Measurements from ENCODE around the gene ZNRD2. TPM values are rescaled to one million over a fixed set of nuclear protein-coding genes. Genes with fewer than 3 reads are reported as not detected.
"Not testable (repeated sequence)": the region's sequence is repeated elsewhere in the genome, so short reads cannot be mapped to it uniquely, and the experiment has no call there.

ZNRD2 gene
- total RNA-seq, 1 donor from 2014 or later = 17.0 TPM

DNA sequence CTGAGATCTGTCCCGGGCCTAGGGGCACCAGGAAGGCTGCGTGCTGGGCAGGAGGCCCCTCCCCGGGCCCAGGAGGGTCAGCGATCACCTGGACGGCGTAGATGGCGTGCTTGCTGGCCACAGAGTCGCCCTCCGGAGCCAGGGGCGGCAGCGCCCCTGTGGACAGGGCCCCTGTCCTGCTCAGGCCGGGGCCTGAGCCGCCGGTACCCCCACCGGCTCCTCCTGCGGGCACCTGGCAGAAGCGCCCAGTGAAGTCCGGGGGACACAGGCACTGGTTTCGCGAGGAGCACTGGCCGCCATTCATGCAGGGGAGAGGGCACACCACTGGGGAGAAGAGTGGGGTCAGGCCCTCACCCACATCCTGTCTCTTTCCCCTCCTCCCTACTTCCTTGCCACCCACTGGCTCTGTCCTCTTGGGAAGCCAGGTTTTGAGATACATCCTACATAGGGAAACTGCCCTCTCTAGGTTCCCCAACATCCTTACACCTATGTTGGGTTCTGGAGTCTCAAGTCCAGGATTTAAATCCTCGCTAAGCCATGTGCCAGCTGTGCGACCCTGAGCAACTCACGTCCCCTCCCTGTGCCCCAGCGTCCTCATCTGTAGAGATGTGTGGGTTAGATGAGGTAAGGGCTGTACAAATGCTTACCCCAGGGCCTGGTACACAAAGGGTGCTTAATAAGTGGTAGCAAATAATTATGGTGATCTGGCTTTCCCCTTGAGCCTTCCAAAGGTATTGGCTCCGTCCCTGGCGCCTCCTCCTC, 16.0 kb upstream of the ZNRD2 start:
- no peak for DNase-seq (ENCODE audit: low spot score)
- no peak for ATAC-seq

- ATAC-seq = no peak
- DNase-seq (ENCODE audit: low spot score) = no peak
These were observed 15.3 kb upstream of the ZNRD2 start for GRCh38 chr11:65554842-65555430.

DNA sequence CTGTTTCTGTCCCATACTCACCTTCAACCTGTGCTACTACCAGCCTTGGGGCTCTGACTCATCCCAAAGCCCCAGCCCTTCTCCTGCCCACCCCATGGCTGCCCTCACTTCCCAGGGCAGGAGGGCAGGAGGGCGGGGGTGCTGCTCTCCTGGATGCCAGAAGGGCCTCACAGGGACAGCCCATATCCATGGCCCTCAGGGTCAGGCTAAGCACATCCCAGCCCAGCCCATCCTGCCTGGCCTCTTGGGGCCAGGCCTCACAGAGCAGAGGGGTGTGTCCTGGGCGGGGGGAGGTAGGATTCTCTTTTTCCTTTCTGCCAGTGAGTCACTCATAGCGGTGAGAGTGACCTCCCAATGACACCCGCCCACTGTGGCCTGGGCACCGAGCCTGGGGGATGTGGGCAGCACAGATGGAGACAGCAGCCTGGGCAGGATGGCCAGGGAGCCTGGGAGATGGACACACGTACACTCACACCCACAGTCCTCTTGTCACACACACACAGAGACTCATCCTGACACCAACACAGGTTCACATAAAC, 14.5 kb upstream of the ZNRD2 start:
- DNase-seq (ENCODE audit: low spot score) = no peak
- ATAC-seq = no peak

DNA sequence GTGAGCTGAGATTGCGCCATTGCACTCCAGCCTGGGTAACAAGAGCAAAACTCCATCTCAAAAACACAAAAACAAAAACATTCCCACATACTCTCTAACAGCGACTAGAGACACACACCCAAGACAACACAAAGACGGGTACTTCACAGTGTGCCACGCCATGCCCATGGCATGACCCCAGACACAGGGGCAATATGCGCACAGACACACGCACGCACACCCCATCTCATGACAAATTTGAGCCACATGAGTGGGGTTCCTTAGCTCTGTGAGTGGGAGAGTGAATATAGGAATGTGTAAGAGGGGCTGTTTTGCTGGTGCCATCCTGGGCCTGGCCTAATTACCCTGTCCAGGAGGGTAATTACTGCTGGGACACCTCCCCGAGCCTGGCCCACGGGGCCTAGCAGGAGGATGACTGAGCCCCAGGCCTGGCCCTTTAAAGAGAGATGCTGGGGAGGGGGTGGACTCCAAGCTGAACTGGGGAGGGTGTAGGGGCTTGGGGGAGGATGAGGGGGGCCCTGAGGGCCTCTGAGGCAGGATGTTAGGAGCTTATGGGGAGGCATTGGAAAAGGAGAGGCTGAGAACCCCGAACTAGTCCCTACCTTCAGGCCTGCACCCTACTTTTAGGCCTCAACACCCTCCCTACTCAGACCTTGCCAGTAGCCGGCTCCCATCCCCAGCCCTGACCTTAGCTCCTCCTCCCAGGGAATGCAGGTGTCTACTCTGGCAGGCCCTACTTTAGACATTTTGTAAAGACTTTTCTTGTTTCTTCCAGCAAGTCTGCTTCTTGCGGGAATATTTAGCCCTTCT, 13.6 kb upstream of the ZNRD2 start:
- ATAC-seq = no peak

GRCh38 chr11:65557280-65558001, 12.8 kb upstream of the ZNRD2 start:
- ATAC-seq = no peak

More for the DNA sequence above, 13.6 kb upstream of the ZNRD2 start:
- DNase-seq (ENCODE audit: low spot score) = no peak

GRCh38 chr11:65558002-65558929, 12.0 kb upstream of the ZNRD2 start, which contains the start of gene LTBP3:
LTBP3 (minus strand) TSS chr11:65558359; CDS start chr11:65557959, 400 bp downstream.
- ATAC-seq = peak; percentile 85
- peak; percentile 81 for DNase-seq (ENCODE audit: low spot score)

More at GRCh38 chr11:65557280-65558001, 12.8 kb upstream of the ZNRD2 start:
- no peak for DNase-seq (ENCODE audit: low spot score)

GRCh38 chr11:65558930-65559509, 11.3 kb upstream of the ZNRD2 start:
- ATAC-seq (peak; percentile 20), DNase-seq (ENCODE audit: low spot score) (no peak)

DNA sequence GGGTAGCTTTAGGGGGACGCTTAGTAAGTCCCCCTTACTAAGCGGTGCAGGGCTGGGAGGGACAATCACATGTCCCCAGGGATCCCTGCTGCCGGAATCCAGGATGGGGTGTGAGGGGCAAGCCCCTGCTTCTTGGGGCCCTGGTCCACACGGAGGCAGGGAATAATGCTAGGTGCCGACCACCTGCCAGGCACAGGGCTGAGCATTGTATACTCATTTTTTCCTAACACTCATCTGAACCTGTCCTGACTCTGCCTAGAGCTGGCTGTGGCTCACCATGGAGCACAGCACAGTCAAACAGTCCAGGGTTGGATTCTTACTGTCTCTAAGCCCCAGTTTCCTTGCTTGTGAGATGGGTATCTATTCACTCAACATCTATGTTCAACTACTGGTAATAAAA, 10.7 kb upstream of the ZNRD2 start:
- no peak for DNase-seq (ENCODE audit: low spot score)
- ATAC-seq = no peak

- no peak for DNase-seq (ENCODE audit: low spot score)
- peak; percentile 15 for ATAC-seq
These were observed 10.2 kb upstream of the ZNRD2 start for GRCh38 chr11:65559951-65560537.

DNA sequence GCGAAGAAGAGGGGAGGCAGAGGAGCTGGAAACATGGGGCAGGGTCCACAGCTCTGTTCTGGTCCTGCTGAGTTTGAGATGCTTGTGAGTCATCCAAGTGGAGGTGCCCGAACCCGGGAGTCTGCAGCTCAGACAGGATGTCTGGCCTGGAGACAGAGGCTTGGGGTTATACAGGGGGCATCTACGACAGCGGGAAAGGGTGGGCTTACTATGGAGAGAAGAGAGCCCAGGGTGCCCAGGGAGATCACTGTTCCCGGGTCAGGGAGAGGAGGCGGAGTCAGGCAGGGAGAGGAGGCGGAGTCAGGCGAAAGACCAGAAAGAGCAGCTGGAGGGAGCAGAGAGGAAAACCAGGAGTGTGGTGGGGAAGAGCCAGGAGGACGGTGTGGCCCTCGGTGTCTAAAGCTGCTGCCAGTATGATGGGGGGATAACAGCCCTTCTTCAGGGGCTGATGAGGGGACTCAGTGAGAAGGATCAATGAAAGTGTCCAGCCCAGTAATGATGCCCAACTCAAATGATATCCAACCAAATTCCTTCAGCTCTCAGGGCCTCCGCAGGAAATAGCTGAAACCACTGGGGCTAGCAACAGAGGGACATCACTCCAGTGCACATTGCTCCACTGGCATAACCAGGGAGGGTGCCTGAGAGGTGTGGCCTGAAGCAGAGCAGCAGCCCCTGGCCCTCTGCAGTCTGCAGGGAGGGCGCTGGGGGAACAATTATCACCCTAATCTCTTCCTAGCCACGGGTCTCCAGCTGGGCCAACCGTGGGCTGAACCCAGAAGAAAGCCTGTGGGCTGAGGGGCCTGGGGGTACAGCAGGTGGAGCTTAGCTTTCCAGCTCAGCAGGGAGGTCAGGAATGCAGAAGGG, 9.5 kb upstream of the ZNRD2 start:
- DNase-seq (ENCODE audit: low spot score) (no peak), ATAC-seq (peak; percentile 39)

DNA sequence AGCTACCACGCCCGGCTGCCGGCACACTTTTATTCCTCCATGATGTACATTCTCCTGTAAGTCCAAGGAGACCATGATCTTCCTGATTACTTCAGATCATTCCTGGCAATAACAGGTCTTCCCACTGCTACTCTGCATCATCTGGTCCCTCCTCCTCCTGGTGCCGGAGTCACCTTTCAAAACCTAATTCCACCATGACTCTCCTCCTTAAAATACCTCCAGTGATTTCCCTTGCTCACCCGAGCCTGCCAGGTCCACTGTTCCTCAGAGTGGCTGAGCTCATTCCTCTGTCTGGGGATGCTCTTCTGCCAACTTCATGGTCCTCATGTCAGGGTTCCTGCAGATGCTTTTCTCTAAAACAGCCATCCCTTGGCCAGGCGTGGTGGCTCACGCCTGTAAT, 8.3 kb upstream of the ZNRD2 start:
- DNase-seq (ENCODE audit: low spot score) = no peak
- no peak for ATAC-seq

DNA sequence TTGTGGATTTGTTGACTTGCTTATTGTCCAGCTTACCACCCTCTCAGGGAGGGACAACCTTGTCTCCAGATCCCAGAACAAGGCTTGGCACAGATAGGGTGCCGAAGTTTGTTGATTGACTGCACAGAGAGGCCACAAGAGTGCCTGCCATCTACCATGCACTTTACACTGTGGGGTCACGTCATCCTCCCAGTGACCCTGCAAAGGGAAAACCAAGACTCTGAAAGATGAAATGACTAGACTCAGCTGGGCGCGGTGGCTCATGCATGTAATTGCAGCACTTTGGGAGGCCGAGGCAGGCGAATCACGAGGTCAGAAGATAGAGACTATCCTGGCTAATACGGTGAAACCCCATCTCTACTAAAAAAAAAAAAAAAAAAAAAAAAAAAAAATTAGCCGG, 7.5 kb upstream of the ZNRD2 start:
- ATAC-seq (no peak), DNase-seq (ENCODE audit: low spot score) (no peak)

- DNase-seq (ENCODE audit: low spot score) (no peak), ATAC-seq (no peak)
These were observed 6.7 kb upstream of the ZNRD2 start for GRCh38 chr11:65563601-65564000.

GRCh38 chr11:65564879-65565559, 5.3 kb upstream of the ZNRD2 start:
- not testable (repeated sequence) for DNase-seq (ENCODE audit: low spot score); ATAC-seq

GRCh38 chr11:65565624-65566453, 4.4 kb upstream of the ZNRD2 start:
- ATAC-seq (no peak), DNase-seq (ENCODE audit: low spot score) (no peak)
